ENCODE measurements around the gene SPATA1. TPM values are rescaled to one million over a fixed set of nuclear protein-coding genes. Genes with fewer than 3 reads are reported as not detected.

Gene SPATA1
- total and polyA plus RNA-seq, 9 of the 15 experiments (the other 6 are each of a cell fraction or from before 2014, with no cell fraction given) = 0.79 to 2.9 (median 1.5) TPM

GRCh38 chr1:84478876-84479868, 27.0 kb upstream of the SPATA1 start, which contains the start of gene RPF1 (continued):
- TF ChIP-seq MLX (CRISPR knock-in tag; conservative IDR thresholded peaks at IDR 0.05) = no peak
- no peak for TF ChIP-seq CEBPG (CRISPR knock-in tag; IDR thresholded peaks at IDR 0.05)
- no peak for TF ChIP-seq CEBPG (tag; conservative IDR thresholded peaks at IDR 0.05 in 1 of 2, IDR thresholded peaks at IDR 0.05 in 1 of 2)
- TF ChIP-seq POLR3G (IDR thresholded peaks at IDR 0.05; ENCODE audit: extremely low read depth, insufficient read length, insufficient replicate concordance) = no peak
- TF ChIP-seq ZNF224 (CRISPR knock-in tag; IDR thresholded peaks at IDR 0.05) = no peak
- peak; percentile 97 for TF ChIP-seq POLR2A (conservative IDR thresholded peaks at IDR 0.05)
- TF ChIP-seq ZBTB17 (CRISPR knock-in tag; IDR thresholded peaks at IDR 0.05) = 0 out of 2 replicates have a peak, but pooled peaks have one; percentile 14
- TF ChIP-seq RFX1 (IDR thresholded peaks at IDR 0.05) = no peak
- TF ChIP-seq FOSL1 (tag; conservative IDR thresholded peaks at IDR 0.05) = peak; percentile 48
- no peak for TF ChIP-seq CEBPB (tag; IDR thresholded peaks at IDR 0.05)
- TF ChIP-seq NR2C2 (CRISPR knock-in tag; IDR thresholded peaks at IDR 0.05) = peak; percentile 99
- TF ChIP-seq NR2C2 (tag; IDR thresholded peaks at IDR 0.05) = peak; percentile 100
- TF ChIP-seq MXD1 (CRISPR knock-in tag; IDR thresholded peaks at IDR 0.05; ENCODE audit: borderline replicate concordance, poor library complexity, severe bottlenecking) = no peak
- TF ChIP-seq MECOM (CRISPR knock-in tag; IDR thresholded peaks at IDR 0.05) = 0 out of 2 replicates have a peak, but pooled peaks have one; percentile 33
- 0 out of 2 replicates have a peak, but pooled peaks have one; percentile 77 for TF ChIP-seq AFF4 (CRISPR knock-in tag; IDR thresholded peaks at IDR 0.05)
- TF ChIP-seq POLR2AphosphoS5 (IDR thresholded peaks at IDR 0.05; ENCODE audit: control insufficient read depth, insufficient read depth, low read depth, low read length) = peak; percentile 91
- peak; percentile 52; the same call in 1 of the 2 replicates for TF ChIP-seq ARID4B (CRISPR knock-in tag; IDR thresholded peaks at IDR 0.05)
